ENCODE data around the gene USH2A. TPM values are rescaled to one million over a fixed set of nuclear protein-coding genes. Genes with fewer than 3 reads are reported as not detected.

Gene USH2A
- polyA plus RNA-seq, 3 donors, result not detected

DNA sequence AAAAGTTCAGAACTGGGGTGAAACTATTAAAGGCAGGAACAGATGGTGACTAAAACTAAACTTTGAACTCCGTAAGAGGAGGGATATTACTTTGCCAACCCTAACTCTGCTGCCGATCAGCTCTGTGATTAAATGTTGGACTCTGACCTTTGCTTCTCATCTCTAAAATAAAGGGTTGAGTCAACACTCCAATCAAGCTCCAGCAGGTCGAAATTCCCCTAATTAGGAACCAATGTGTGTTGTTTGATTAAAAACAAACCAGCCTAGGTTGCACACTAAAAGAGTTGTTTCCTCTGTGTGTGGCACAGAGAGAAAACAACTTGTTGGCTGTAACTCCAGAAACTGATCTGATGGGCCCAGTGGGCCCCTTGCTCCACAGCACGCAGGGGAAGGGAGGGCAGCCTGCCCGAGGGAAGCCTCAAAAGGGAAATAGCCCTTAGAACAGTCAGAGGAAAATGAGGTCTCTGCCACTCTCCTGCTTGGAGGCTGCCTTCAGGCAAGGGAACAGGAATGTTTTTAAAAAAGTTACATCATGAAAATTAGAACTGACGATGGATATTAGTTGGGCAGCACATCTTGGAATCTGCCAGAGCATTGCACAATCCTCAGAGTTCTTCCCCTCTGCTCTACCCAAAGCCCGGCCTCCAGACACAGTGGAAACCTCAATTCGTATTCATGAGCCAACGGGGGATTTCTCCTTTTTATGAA lies 786.8 kb downstream of the USH2A start:
- Histone ChIP-seq H3K36me3 (replicated peaks in 1 of 2; ENCODE audit: control insufficient read depth in 1 of 2, insufficient read depth in 2 of 2, low read length in 2 of 2) (no peaks in the 10 kb centered on the region), H3K27me3 (ENCODE audit: control insufficient read depth in 2 of 2, insufficient read depth in 2 of 2, low read length in 2 of 2) (no peaks in the 10 kb centered on the region), H3K9ac (ENCODE audit: insufficient read depth, low read length, poor library complexity, severe bottlenecking) (no peak overlapping the region), H3K9me3 (replicated peaks in 1 of 2; ENCODE audit: control insufficient read depth in 1 of 2, insufficient read depth in 1 of 2, low read length in 2 of 2) (no peaks in the 10 kb centered on the region), H2AFZ (ENCODE audit: insufficient read depth, low read depth, low read length, poor library complexity, severe bottlenecking) (no peak overlapping the region), H4K20me1 (ENCODE audit: insufficient read depth, low read length) (no peaks in the 10 kb centered on the region), H3K4me3 (replicated peaks in 1 of 3; ENCODE audit: low read depth in 2 of 3, low read length in 3 of 3) (no peak overlapping the region), H3K27ac (ENCODE audit: low read depth in 1 of 2, low read length in 2 of 2) (no peak overlapping the region), H3K4me1 (ENCODE audit: control insufficient read depth in 1 of 2, insufficient read depth in 2 of 2, low read length in 2 of 2) (no peaks in the 10 kb centered on the region), H3K79me2 (ENCODE audit: insufficient read depth, low read length) (no peaks in the 10 kb centered on the region), H3K4me2 (replicated peaks; ENCODE audit: extremely low read depth, low read length, poor library complexity, severe bottlenecking) (no peak overlapping the region)
- Mint-ChIP-seq H3K27me3 (ENCODE audit: low read depth in 3 of 3) (peaks cover 0 to 5% (median 1%) of the 10 kb centered on the region in 3 donors), H3K9me3 (peaks cover 0 to 3% (median 0%) of the 10 kb centered on the region in 7 donors), H3K27ac (no peak overlapping the region), H3K36me3 (no peaks in the 10 kb centered on the region), H3K4me1 (no peaks in the 10 kb centered on the region), H3K4me3 (no peak overlapping the region)
- no peak for TF ChIP-seq CTCF (IDR thresholded peaks at IDR 0.05)
- WGBS (ENCODE audit: insufficient coverage), result 36% methylated on average over 2 of the region's 9 CpGs
- intact Hi-C loops (cut with micrococcal nuclease), result no loop called here
- DNase-seq, result no peak

DNA sequence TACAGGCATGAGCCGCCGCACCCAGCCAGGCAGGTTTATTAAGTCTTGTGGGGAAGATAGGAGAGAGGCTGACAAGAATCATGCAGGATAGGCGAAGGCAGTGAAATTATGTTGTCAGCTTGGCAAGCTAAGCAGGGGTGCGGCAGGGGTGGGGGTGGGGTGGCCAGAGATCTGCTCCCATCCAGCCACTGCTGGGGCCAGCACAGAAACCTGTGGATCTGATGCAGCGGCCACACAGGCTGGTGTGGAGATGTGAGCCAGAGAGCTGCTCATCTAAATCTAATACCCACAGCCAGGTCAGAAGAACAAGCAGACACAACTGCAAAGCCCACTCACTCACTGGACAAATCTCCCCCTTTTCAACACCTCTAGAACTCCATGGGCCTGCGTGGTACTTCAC lies 787.4 kb downstream of the USH2A start:
- WGBS (ENCODE audit: insufficient coverage), result 100% methylated on average over 2 of the region's 6 CpGs
- H3K36me3 Mint-ChIP-seq, result no peaks in the 10 kb centered on the region
- H3K27ac Mint-ChIP-seq, result no peak overlapping the region
- Histone ChIP-seq H3K9me3 (replicated peaks in 1 of 2; ENCODE audit: control insufficient read depth in 1 of 2, insufficient read depth in 1 of 2, low read length in 2 of 2) (no peaks in the 10 kb centered on the region), H3K27me3 (ENCODE audit: control insufficient read depth in 2 of 2, insufficient read depth in 2 of 2, low read length in 2 of 2) (no peaks in the 10 kb centered on the region), H3K9ac (ENCODE audit: insufficient read depth, low read length, poor library complexity, severe bottlenecking) (no peak overlapping the region), H2AFZ (ENCODE audit: insufficient read depth, low read depth, low read length, poor library complexity, severe bottlenecking) (no peak overlapping the region), H3K4me3 (replicated peaks in 1 of 3; ENCODE audit: low read depth in 2 of 3, low read length in 3 of 3) (no peak overlapping the region), H4K20me1 (ENCODE audit: insufficient read depth, low read length) (no peaks in the 10 kb centered on the region), H3K27ac (ENCODE audit: low read depth in 1 of 2, low read length in 2 of 2) (no peak overlapping the region), H3K36me3 (replicated peaks in 1 of 2; ENCODE audit: control insufficient read depth in 1 of 2, insufficient read depth in 2 of 2, low read length in 2 of 2) (no peaks in the 10 kb centered on the region), H3K79me2 (ENCODE audit: insufficient read depth, low read length) (no peaks in the 10 kb centered on the region), H3K4me1 (ENCODE audit: control insufficient read depth in 1 of 2, insufficient read depth in 2 of 2, low read length in 2 of 2) (no peaks in the 10 kb centered on the region), H3K4me2 (replicated peaks; ENCODE audit: extremely low read depth, low read length, poor library complexity, severe bottlenecking) (no peak overlapping the region)
- DNase-seq, result no peak
- TF ChIP-seq CTCF (IDR thresholded peaks at IDR 0.05), result no peak
- no peaks in the 10 kb centered on the region for H3K4me1 Mint-ChIP-seq
- H3K4me3 Mint-ChIP-seq, result no peak overlapping the region
- intact Hi-C loops (cut with micrococcal nuclease), result no loop called here
- peaks cover 0 to 3% (median 2%) of the 10 kb centered on the region in 7 donors for H3K9me3 Mint-ChIP-seq
- peaks cover 0 to 5% (median 1%) of the 10 kb centered on the region in 3 donors for H3K27me3 Mint-ChIP-seq (ENCODE audit: low read depth in 3 of 3)
